A673 (cell line): ENCODE data around the gene EPB41L5. TPM values are rescaled to one million over a fixed set of nuclear protein-coding genes. Genes with fewer than 3 reads are reported as not detected.

Experiments
- BruUV-seq: library from RNA; stranded (reverse); fragments of 400-500 nt; replicated peaks from 2 replicates; lab custom pipeline; 2021; lab: Mats Ljungman, UMichigan
- CTCF ChIA-PET: fragments of 300-600 bp; sonication (Branson Sonifier 250); formaldehyde crosslinking; loops from one replicate; lab custom pipeline; 2022; ENCODE audit warnings: antibody characterized with exemption; lab: Charles Lee
- POLR2A ChIA-PET: fragments of 300-600 bp; sonication (Branson Sonifier 250); formaldehyde crosslinking; loops from one replicate; lab custom pipeline; 2022; ENCODE audit warnings: antibody characterized with exemption; ENCODE audit not compliant: low non-redundant PET; lab: Charles Lee
- DNase-seq: peaks from one replicate; pipeline ENCODE4 v3.0.0-alpha.2; 2015; ENCODE audit warnings: low spot score
- H3K27ac ChIP-seq: fragments of 200-600 bp; sonication (generic); 2 replicates; pipeline ENCODE4 v1.5.1; 2016; ENCODE audit warnings: mixed run types, low read depth, mild to moderate bottlenecking, mixed read lengths, antibody characterized with exemption, low read length; ENCODE audit not compliant: poor library complexity, severe bottlenecking
- H3K27me3 ChIP-seq: fragments of 200-600 bp; sonication (generic); replicated peaks from 2 replicates; pipeline ENCODE4 v1.6.1; 2017; ENCODE audit warnings: mixed run types, low read depth, mild to moderate bottlenecking, mixed read lengths, antibody characterized with exemption, low read length; ENCODE audit not compliant: insufficient read depth, poor library complexity
- H3K36me3 ChIP-seq: fragments of 200-600 bp; sonication (generic); 2 replicates; pipeline ENCODE4 v1.6.1; 2016; ENCODE audit warnings: mixed run types, mild to moderate bottlenecking, mixed read lengths, antibody characterized with exemption, low read length; ENCODE audit not compliant: insufficient read depth, poor library complexity, severe bottlenecking
- H3K4me1 ChIP-seq: fragments of 200-600 bp; sonication (generic); 2 replicates; pipeline ENCODE4 v1.6.1; 2017; ENCODE audit warnings: mixed run types, mild to moderate bottlenecking, mixed read lengths, antibody characterized with exemption, low read length; ENCODE audit not compliant: insufficient read depth, poor library complexity, severe bottlenecking
- H3K4me3 ChIP-seq: fragments of 200-600 bp; sonication (generic); 2 replicates; pipeline ENCODE4 v1.5.1; 2016; ENCODE audit warnings: low read depth, mixed run types, mild to moderate bottlenecking, mixed read lengths, low read length; ENCODE audit not compliant: poor library complexity, severe bottlenecking
- H3K9me3 ChIP-seq: fragments of 200-600 bp; sonication (generic); 2 replicates; pipeline ENCODE4 v1.6.1; 2016; ENCODE audit warnings: mixed run types, low read depth, mild to moderate bottlenecking, mixed read lengths, antibody characterized with exemption, low read length; ENCODE audit not compliant: poor library complexity, severe bottlenecking
- CTCF ChIP-seq: fragments of 300-800, 200-600 bp; sonication (generic); conservative IDR thresholded peaks from 2 replicates; pipeline ENCODE4 v1.5.1; 2017; ENCODE audit warnings: low read depth, mild to moderate bottlenecking, antibody characterized with exemption, low read length, moderate library complexity, mixed read lengths
- EZH2 ChIP-seq: fragments of 200-600 bp; sonication (generic); IDR thresholded peaks from 2 replicates; pipeline ENCODE4 v1.6.1; 2017; ENCODE audit warnings: borderline replicate concordance, low read depth, mild to moderate bottlenecking, mixed read lengths, antibody characterized with exemption, low read length; ENCODE audit not compliant: poor library complexity, severe bottlenecking
- intact Hi-C: fragments of 100-400 bp; cut with micrococcal nuclease; formaldehyde crosslinking; loops from one replicate; pipeline ENCODE4 v1.10.0; 2022; ENCODE audit not compliant: unreplicated experiment
- total RNA-seq: library from RNA; stranded (reverse); gene quantifications from 2 replicates; pipeline ENCODE4 v1.2.3, GENCODE V29; 2021

The EPB41L5 gene
- total RNA-seq, 1 experiment from 2014 or later: 26.5 TPM

DNA sequence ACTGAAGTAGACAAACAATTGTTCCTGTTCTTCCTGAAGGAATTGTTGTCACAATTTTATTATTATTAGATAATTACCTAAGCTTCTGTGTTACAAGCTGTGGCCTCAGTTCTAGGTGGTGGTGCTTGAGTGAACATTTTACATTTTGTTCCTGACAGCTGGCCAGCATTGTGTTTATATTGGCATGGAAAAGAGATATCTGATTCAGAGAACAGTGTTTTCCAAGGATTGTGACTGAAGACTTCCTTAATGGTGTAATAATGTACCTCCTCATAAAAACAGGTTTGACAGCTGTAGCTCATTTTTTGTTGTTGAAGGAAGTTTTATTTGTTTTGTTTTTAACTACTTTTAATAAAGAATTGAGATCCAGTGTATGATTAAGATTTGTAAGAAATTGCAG lies 95.2 kb downstream of the EPB41L5 start:
- CTCF ChIA-PET: no interaction called here

DNA sequence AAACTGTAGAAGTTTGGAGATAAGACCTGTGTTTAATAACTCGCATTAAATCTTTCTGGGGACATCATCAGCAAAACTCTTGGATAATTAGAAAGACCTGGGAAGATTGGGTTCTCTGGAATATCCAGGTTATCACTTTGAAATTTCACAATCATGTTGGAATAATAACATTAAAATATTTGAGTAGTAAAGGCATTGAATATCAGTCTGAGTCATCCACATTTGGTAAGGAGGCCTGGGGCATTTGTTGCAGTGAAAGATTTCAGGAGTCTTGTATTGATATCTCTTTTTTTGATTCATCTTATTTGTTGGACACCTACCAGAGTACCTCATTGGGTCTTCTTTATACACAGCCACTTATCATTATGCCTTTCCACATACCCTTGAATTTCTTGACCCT lies 95.9 kb downstream of the EPB41L5 start:
- no peaks in the 10 kb centered on the region for H3K27me3 ChIP-seq
- no peak overlapping the region for H3K4me3 ChIP-seq
- H3K36me3 ChIP-seq: peaks cover 3% of the 10 kb centered on the region
- DNase-seq: no peak
- H3K27ac ChIP-seq: no peak overlapping the region
- POLR2A ChIA-PET: no interaction called here
- no TSS peak for BruUV-seq
- CTCF ChIA-PET: interaction anchor here (1.8 kb wide), 1 partner anchor 66 kb away, joined by 4 read pairs; no protein-coding TSS in a partner anchor
- TF ChIP-seq EZH2 (no peak), CTCF (no peak)
- H3K9me3 ChIP-seq: no peaks in the 10 kb centered on the region
- H3K4me1 ChIP-seq: no peaks in the 10 kb centered on the region
- intact Hi-C loops: loop anchor here (5.0 to 10.0 kb wide), 4 partner anchors 69 to 406 kb away; partner anchors contain the start of gene PTPN4

More for the DNA sequence above, 95.2 kb downstream of the EPB41L5 start:
- no TSS peak for BruUV-seq
- TF ChIP-seq EZH2 (no peak), CTCF (no peak)
- no peak for DNase-seq
- no peaks in the 10 kb centered on the region for H3K27me3 ChIP-seq
- no peaks in the 10 kb centered on the region for H3K4me1 ChIP-seq
- H3K27ac ChIP-seq: no peak overlapping the region
- POLR2A ChIA-PET: interaction anchor here (0.6 kb wide), 1 partner anchor 89 kb away, joined by 3 read pairs; no protein-coding TSS in a partner anchor
- no peaks in the 10 kb centered on the region for H3K9me3 ChIP-seq
- H3K36me3 ChIP-seq: peaks cover 3% of the 10 kb centered on the region
- no peak overlapping the region for H3K4me3 ChIP-seq
- intact Hi-C loops: loop anchor here (5.0 to 10.0 kb wide), 4 partner anchors 69 to 406 kb away; partner anchors contain the start of gene PTPN4

DNA sequence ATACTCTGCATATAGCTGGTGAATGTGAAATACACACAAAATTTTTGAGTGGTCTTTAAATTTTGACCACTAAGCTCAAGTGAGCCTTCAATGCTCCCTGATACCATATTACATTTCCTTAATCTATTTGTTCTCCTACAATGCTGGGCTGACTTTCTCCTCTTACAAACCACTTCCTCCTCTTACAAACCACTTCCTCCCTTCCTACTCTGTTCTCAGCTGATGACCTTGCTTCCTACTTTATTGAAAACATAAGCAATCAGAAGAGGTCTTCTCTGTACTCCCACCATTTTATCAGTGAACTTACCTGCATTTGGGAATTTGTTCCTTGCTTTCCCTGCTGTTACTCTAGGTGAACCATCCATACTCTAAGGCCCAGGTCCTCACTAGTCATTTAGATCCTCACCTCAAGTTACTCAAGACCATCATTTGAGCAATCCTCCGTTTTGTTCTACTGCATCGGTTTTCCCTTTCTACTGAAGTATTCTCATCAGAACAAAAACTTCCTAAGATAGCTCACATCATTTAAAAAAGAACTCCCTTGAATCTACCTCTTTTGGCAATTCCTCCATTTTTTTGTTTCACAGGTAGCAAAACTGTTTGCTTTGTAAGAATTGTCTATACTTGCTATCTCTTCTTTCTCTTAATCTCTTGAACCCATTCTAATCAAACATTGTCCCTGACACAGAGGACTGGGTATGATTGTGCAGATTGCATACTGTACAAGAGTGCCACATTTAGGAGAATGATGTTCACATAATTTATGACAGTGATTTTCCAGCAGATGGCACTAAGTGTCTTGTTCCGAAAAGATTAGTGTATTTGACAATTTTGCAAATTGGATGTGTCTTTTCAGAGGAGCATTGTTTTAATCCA lies 96.5 kb downstream of the EPB41L5 start:
- ChIA-PET POLR2A (no interaction called here), CTCF (interaction anchor here (1.0 to 1.8 kb wide), 2 partner anchors 66 to 204 kb away, joined by 4 read pairs; no protein-coding TSS in a partner anchor)
- BruUV-seq: no TSS peak
- Histone ChIP-seq H3K27ac (no peak overlapping the region), H3K27me3 (no peaks in the 10 kb centered on the region), H3K9me3 (no peaks in the 10 kb centered on the region), H3K4me1 (no peaks in the 10 kb centered on the region), H3K36me3 (peaks cover 1% of the 10 kb centered on the region), H3K4me3 (no peak overlapping the region)
- peak; percentile 57 for DNase-seq
- no peak for TF ChIP-seq EZH2
- TF ChIP-seq CTCF: peak; percentile 74
- intact Hi-C loops: loop anchor here (5.0 to 10.0 kb wide), 4 partner anchors 68 to 407 kb away; partner anchors contain the start of gene PTPN4
